Measurements from ENCODE around the gene ADD1. TPM values are rescaled to one million over a fixed set of nuclear protein-coding genes. Genes with fewer than 3 reads are reported as not detected.

ADD1 gene
- total RNA-seq, 1 donor from 2014 or later = 155 TPM

DNA sequence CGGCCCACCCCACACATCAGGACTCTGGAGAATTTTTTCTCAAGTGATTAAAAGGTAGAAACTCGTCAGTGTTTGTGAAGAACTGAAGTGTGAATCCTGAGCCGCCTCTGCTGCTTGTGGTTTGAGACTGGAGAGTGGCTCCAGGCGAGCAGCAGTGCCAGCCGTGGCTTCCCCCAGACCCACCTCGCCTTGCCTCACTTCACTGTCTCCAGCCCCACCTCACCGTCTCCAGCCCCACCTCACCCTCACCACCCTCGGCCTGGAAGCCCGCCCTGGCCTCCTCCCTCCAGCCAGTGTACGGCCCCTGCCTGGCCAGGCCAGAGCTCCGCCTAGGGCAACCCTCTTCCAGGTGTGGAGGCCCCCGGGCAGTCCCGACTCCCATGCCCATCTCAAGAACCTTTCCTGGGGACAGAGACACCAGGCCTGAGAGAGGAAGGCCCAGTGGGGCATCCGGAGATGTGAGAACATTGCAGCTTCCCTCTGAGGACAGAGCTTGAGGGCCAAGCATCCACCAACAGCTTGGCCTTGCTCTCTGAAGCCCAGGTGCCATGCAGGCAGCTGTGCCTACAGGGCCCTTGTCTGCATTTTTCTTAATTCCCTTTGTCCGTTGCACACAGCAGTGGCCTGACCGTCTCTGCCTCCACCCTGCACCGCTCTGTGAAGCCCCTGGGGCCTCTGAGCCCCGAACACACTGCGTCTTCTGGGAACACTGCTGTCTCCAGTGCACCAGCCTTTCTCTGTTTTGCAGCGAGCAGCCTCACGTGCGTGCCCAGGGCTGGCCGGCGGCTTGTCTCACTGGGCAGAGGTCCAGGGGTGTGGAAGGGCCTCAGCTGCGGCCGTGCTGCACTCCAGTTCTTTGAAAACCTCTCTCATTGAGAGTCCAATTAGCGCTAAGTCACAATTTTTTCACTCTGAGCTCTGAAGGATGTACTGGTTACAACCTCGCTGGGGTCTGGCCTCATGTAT is 37.0 kb upstream of the ADD1 start:
- peak overlapping the region; percentile 40 for H3K27ac ChIP-seq (ENCODE audit: low read depth, low read length)

DNA sequence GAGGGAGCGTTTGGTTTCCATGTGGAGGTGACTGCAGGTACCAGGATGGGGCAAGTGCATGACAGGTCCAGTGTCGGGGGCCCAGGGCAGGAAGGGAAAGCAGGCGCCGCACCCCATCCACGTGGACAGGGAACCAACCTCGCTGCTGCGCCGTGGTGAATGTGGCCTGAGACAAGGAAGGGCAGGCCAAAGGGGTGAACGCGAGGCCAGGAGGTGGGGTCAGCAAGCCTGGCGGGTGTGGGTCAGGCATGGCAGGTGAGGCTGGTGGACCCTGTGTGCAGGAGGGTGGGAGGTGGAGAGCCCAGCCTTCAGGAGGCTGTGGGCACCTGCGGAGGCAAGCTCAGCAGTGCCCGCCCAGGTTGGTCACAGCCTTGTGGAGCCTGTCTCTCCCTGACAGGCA is 36.1 kb upstream of the ADD1 start:
- H3K9ac ChIP-seq (ENCODE audit: low read depth in 1 of 3, low read length in 3 of 3) = peak overlapping the region in 1 of 3 donors; percentile 69
- no peaks in the 10 kb centered on the region for H3K27me3 ChIP-seq (ENCODE audit: control insufficient read depth in 3 of 3, insufficient read depth in 3 of 3, low read length in 3 of 3)
- peaks cover 69 to 86% (median 83%) of the 10 kb centered on the region in 3 donors for H3K4me1 ChIP-seq (ENCODE audit: control insufficient read depth in 3 of 3, insufficient read depth in 3 of 3, low read length in 3 of 3)
- H3K27ac ChIP-seq (ENCODE audit: low read depth, low read length) = no peak overlapping the region
- H3K9me3 ChIP-seq (ENCODE audit: control insufficient read depth in 3 of 3, low read length in 3 of 3) = no peaks in the 10 kb centered on the region
- H3K36me3 ChIP-seq (ENCODE audit: control insufficient read depth in 3 of 3, insufficient read depth in 3 of 3, low read length in 3 of 3) = no peaks in the 10 kb centered on the region
- no peak overlapping the region for H3K4me3 ChIP-seq (ENCODE audit: low read length in 3 of 3)

More for the DNA sequence above, 37.0 kb upstream of the ADD1 start:
- H3K27me3 ChIP-seq (ENCODE audit: control insufficient read depth in 3 of 3, insufficient read depth in 3 of 3, low read length in 3 of 3) = no peaks in the 10 kb centered on the region
- H3K4me3 ChIP-seq (ENCODE audit: low read length in 3 of 3) = peak overlapping the region in 1 of 3 donors; percentile 22
- H3K9me3 ChIP-seq (ENCODE audit: control insufficient read depth in 3 of 3, low read length in 3 of 3) = no peaks in the 10 kb centered on the region
- peaks cover 67 to 79% (median 75%) of the 10 kb centered on the region in 3 donors for H3K4me1 ChIP-seq (ENCODE audit: control insufficient read depth in 3 of 3, insufficient read depth in 3 of 3, low read length in 3 of 3)
- peak overlapping the region; percentile 22 to 69 (median 32) for H3K9ac ChIP-seq (ENCODE audit: low read depth in 1 of 3, low read length in 3 of 3)
- no peaks in the 10 kb centered on the region for H3K36me3 ChIP-seq (ENCODE audit: control insufficient read depth in 3 of 3, insufficient read depth in 3 of 3, low read length in 3 of 3)

DNA sequence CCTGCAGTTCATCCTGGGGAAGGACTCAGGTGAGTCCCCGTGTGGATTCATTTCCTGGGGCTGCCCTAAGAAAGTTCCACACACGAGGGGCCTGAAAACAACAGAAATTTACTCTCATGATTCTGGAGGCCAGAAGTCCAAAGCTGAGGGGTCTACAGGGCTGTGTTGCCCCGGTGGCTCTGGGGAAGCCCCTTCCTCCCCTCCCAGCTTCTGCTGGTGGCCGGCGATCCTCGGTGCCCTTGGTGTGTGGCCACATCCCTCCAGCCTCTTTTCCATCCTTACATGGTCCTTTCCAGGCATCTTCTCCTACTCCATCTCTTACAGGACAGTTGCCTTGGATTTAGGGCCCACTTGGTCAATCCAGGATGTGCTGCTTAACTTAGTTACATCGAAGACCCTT is 35.6 kb upstream of the ADD1 start:
- no peaks in the 10 kb centered on the region for H3K36me3 ChIP-seq (ENCODE audit: control insufficient read depth in 3 of 3, insufficient read depth in 3 of 3, low read length in 3 of 3)
- H3K4me1 ChIP-seq (ENCODE audit: control insufficient read depth in 3 of 3, insufficient read depth in 3 of 3, low read length in 3 of 3) = peaks cover 72 to 86% (median 82%) of the 10 kb centered on the region in 3 donors
- no peak overlapping the region for H3K9ac ChIP-seq (ENCODE audit: low read depth in 1 of 3, low read length in 3 of 3)
- no peaks in the 10 kb centered on the region for H3K27me3 ChIP-seq (ENCODE audit: control insufficient read depth in 3 of 3, insufficient read depth in 3 of 3, low read length in 3 of 3)
- H3K4me3 ChIP-seq (ENCODE audit: low read length in 3 of 3) = no peak overlapping the region
- no peaks in the 10 kb centered on the region for H3K9me3 ChIP-seq (ENCODE audit: control insufficient read depth in 3 of 3, low read length in 3 of 3)
- H3K27ac ChIP-seq (ENCODE audit: low read depth, low read length) = no peak overlapping the region

DNA sequence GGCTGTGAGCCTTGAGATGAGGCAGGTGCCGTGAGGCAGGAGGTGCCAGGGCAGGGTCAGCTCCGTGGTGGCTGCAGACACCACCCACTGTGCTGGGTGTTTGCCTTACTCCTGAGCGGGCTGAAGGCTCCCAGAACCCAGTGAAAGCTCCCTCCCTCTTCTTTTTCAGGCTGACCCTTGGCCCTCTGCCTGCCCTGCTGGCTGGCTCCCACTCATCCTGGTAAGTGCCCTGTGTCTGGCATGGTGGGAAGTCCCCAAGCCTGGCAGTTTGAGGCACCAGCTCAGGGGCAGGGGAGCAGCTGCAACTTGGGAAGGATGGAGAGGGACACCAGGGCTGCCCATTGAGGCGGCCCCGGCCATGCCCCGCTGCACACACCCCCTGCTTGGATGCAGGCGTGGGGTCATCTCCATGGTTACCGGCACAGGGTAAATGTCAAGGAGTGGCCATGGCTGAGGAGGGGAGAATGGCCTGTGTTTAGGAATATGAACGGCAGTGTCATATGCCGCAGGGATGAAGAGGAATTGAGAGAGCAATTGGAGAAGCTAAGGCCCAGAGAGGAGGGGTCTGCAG is 33.9 kb upstream of the ADD1 start:
- H3K36me3 ChIP-seq (ENCODE audit: control insufficient read depth in 3 of 3, insufficient read depth in 3 of 3, low read length in 3 of 3) = peaks cover 0 to 4% (median 0%) of the 10 kb centered on the region in 3 donors
- H3K27me3 ChIP-seq (ENCODE audit: control insufficient read depth in 3 of 3, insufficient read depth in 3 of 3, low read length in 3 of 3) = no peaks in the 10 kb centered on the region
- H3K4me3 ChIP-seq (ENCODE audit: low read length in 3 of 3) = no peak overlapping the region
- H3K9ac ChIP-seq (ENCODE audit: low read depth in 1 of 3, low read length in 3 of 3) = peak overlapping the region in 1 of 3 donors; percentile 89
- no peaks in the 10 kb centered on the region for H3K9me3 ChIP-seq (ENCODE audit: control insufficient read depth in 3 of 3, low read length in 3 of 3)
- peaks cover 71 to 81% (median 80%) of the 10 kb centered on the region in 3 donors for H3K4me1 ChIP-seq (ENCODE audit: control insufficient read depth in 3 of 3, insufficient read depth in 3 of 3, low read length in 3 of 3)
- no peak overlapping the region for H3K27ac ChIP-seq (ENCODE audit: low read depth, low read length)

DNA sequence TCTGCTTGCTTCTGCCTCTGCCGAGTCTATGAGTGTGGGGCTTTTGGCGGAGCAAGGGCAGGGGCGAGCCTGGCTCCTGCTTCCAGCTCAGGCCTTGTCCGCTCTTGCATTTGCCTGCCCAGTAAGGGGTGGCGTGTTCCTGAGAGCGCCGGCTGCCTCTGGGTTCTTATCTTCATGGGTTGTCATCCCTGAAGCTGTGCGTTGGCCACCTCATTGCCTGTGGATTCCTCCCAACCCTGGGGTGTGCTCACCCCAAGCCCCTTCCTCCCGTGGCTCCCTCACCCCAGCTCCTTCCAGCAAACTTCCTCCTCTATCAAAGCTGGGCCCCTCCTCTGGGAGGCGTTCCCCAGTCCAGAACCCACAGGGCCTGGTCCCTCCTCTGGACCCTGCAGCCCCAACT is 33.3 kb upstream of the ADD1 start:
- peaks cover 65 to 76% (median 74%) of the 10 kb centered on the region in 3 donors for H3K4me1 ChIP-seq (ENCODE audit: control insufficient read depth in 3 of 3, insufficient read depth in 3 of 3, low read length in 3 of 3)
- peak overlapping the region; percentile 83 for H3K27ac ChIP-seq (ENCODE audit: low read depth, low read length)

DNA sequence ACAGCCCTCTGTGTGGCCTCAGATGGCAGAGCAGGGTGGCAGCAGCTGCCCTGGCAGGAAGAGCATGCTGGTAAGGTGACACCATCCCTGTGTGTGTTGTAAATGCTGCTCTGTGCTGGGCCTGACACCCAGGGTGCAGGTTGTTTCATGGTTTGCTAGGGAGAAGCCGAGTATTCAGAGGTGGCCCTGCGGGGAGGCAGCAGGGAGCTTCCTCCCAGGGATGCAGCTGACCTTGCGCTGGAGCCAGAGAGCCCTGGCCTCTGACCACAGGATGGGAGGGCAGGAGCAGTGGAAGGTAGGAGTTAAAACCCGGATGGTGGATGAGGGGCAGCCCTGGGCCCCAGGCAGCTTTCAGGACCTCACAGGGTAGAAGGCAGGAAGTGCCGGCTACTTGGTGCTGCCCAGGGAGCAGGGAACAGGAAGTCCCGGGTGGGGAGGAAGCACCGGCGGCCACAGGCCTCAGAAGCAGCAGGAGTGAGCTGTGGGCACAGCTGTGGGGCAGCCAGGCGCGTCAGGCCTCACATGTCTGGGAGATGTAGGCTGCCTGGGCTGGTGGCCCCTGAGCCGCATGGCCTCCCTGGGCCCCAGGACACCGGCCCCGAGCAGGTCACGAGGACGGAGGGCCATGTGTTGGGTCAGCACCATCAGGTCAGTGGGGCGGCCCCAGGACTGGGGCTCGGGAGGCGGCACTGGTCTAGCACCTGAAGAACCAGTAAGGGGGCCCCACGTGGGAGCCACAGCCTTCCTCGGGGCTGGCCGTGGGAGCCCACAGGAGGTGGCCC is 31.6 kb upstream of the ADD1 start:
- H3K27ac ChIP-seq (ENCODE audit: low read depth, low read length) = peak overlapping the region; percentile 83
- peak overlapping the region; percentile 81 to 89 (median 84) for H3K9ac ChIP-seq (ENCODE audit: low read depth in 1 of 3, low read length in 3 of 3)
- H3K27me3 ChIP-seq (ENCODE audit: control insufficient read depth in 3 of 3, insufficient read depth in 3 of 3, low read length in 3 of 3) = no peaks in the 10 kb centered on the region
- H3K4me1 ChIP-seq (ENCODE audit: control insufficient read depth in 3 of 3, insufficient read depth in 3 of 3, low read length in 3 of 3) = peaks cover 49 to 60% (median 59%) of the 10 kb centered on the region in 3 donors
- H3K36me3 ChIP-seq (ENCODE audit: control insufficient read depth in 3 of 3, insufficient read depth in 3 of 3, low read length in 3 of 3) = peaks cover 0 to 4% (median 4%) of the 10 kb centered on the region in 3 donors
- peak overlapping the region; percentile 72 to 81 (median 75) for H3K4me3 ChIP-seq (ENCODE audit: low read length in 3 of 3)
- H3K9me3 ChIP-seq (ENCODE audit: control insufficient read depth in 3 of 3, low read length in 3 of 3) = no peaks in the 10 kb centered on the region

More for the DNA sequence above, 33.3 kb upstream of the ADD1 start:
- Histone ChIP-seq H3K4me3 (ENCODE audit: low read length in 3 of 3) (no peak overlapping the region), H3K27me3 (ENCODE audit: control insufficient read depth in 3 of 3, insufficient read depth in 3 of 3, low read length in 3 of 3) (no peaks in the 10 kb centered on the region), H3K9ac (ENCODE audit: low read depth in 1 of 3, low read length in 3 of 3) (peak overlapping the region in 1 of 3 donors; percentile 89), H3K9me3 (ENCODE audit: control insufficient read depth in 3 of 3, low read length in 3 of 3) (no peaks in the 10 kb centered on the region), H3K36me3 (ENCODE audit: control insufficient read depth in 3 of 3, insufficient read depth in 3 of 3, low read length in 3 of 3) (peaks cover 0 to 4% (median 4%) of the 10 kb centered on the region in 3 donors)

DNA sequence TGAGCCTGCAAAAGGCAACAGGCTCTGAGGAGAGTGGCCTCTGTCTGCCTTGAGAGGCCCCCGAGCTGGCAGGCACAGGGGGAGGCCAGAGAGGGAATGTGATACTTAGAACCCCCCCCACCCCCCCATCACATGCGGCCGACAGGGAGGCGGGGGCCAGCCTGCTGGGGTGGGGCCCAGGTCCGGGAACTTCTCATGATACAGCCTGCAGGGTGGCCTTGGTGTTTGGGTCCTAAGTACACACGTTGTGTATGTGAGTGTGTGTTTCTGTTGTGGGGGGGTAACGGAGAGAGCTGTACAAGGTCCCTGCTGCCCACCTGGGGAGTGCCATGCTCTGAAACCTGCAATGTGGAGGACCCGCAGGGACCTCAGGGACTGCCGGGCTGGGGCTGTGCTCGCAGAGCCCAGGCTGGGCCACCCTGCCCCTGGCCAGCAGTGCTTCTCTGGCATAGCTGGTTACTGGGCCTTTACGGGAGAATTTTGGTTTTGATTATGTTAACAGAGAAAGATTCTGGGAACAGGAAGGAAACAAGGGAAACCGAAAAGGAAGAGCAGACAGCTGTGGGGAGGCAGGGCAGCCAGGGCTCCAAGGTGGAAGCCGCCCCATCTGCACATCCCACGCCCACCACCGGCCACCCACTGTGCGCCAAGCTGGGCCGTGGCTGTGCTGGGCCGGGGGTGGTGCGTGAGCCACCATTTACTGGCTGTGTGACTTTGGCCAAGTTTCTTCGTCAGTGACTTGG is 30.9 kb upstream of the ADD1 start:
- Histone ChIP-seq H3K27ac (ENCODE audit: low read depth, low read length) (peak overlapping the region; percentile 83), H3K4me1 (ENCODE audit: control insufficient read depth in 3 of 3, insufficient read depth in 3 of 3, low read length in 3 of 3) (peaks cover 49 to 59% (median 59%) of the 10 kb centered on the region in 3 donors), H3K4me3 (ENCODE audit: low read length in 3 of 3) (peak overlapping the region; percentile 72 to 81 (median 75)), H3K9ac (ENCODE audit: low read depth in 1 of 3, low read length in 3 of 3) (peak overlapping the region; percentile 81 to 89 (median 84)), H3K36me3 (ENCODE audit: control insufficient read depth in 3 of 3, insufficient read depth in 3 of 3, low read length in 3 of 3) (peaks cover 0 to 4% (median 4%) of the 10 kb centered on the region in 3 donors), H3K27me3 (ENCODE audit: control insufficient read depth in 3 of 3, insufficient read depth in 3 of 3, low read length in 3 of 3) (no peaks in the 10 kb centered on the region), H3K9me3 (ENCODE audit: control insufficient read depth in 3 of 3, low read length in 3 of 3) (no peaks in the 10 kb centered on the region)

DNA sequence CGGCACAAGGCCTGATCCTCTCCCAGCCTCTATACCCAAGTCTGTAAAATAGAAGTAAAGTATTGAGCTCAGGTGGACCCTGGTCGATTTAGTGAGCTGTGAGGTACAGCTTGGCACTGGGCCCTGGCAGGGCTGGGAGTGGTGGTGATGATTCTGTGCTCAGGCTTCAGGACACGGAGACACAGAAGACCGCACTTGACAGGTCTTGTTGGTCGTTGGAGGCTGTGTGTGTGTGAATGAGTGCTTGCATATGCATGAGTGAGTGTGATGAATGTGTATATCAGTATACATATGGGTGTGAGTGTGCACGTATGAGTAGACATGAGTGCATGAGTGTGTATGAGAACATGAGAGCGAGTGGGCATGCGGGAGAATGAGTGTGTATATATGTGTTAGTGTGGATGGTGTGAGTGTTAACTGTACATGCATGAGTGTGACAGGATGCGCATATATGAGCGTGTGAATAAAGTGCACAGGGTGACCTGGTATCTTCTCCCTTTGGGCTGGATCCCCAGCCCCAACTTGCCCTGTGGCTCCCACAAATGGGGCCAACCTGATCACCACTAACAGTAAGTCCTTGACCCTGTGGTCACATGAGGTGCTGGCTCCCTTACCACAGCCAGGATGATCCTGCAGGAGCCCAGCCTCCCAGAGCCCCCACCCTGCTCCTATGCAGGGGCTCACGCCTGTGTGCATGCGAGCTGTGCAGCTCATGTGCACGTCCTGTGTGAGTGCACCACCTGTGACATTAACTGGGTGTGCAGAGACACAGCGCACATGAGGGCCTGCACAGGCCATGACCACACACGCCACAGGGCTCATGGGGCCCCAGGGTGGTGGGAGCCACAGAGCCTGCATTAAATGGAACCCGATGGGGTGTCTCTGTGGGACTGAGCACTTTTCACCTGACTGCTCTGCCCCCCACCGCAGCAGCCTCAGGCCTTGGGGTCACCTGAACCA is 29.9 kb upstream of the ADD1 start:
- Histone ChIP-seq H3K9ac (ENCODE audit: low read depth in 1 of 3, low read length in 3 of 3) (peak overlapping the region; percentile 59 to 89 (median 81)), H3K4me3 (ENCODE audit: low read length in 3 of 3) (peak overlapping the region; percentile 72 to 81 (median 75)), H3K27ac (ENCODE audit: low read depth, low read length) (peak overlapping the region; percentile 83), H3K27me3 (ENCODE audit: control insufficient read depth in 3 of 3, insufficient read depth in 3 of 3, low read length in 3 of 3) (no peaks in the 10 kb centered on the region), H3K9me3 (ENCODE audit: control insufficient read depth in 3 of 3, low read length in 3 of 3) (no peaks in the 10 kb centered on the region), H3K36me3 (ENCODE audit: control insufficient read depth in 3 of 3, insufficient read depth in 3 of 3, low read length in 3 of 3) (peaks cover 0 to 4% (median 4%) of the 10 kb centered on the region in 3 donors), H3K4me1 (ENCODE audit: control insufficient read depth in 3 of 3, insufficient read depth in 3 of 3, low read length in 3 of 3) (peaks cover 50 to 65% (median 61%) of the 10 kb centered on the region in 3 donors)
